Trophoblast cell (in vitro differentiated cells and primary cell): Measurements from ENCODE around the gene ZBTB14.

ENCODE experiments used
- DNase-seq, 2 donors: peaks; one replicate each; pipeline ENCODE4 v3.0.0-alpha.2; 2016
- H2AFZ ChIP-seq: 2 replicates; pipeline ENCODE4 v1.6.1; 2013; ENCODE audit warnings: low read length, moderate library complexity, mild to moderate bottlenecking; ENCODE audit not compliant: insufficient read depth, poor library complexity
- H2AK5ac ChIP-seq: 2 replicates; pipeline ENCODE4 v1.6.1; 2013; ENCODE audit warnings: mild to moderate bottlenecking, low read length
- H2BK120ac ChIP-seq: 2 replicates; pipeline ENCODE4 v1.6.1; 2013; ENCODE audit warnings: low read length, mild to moderate bottlenecking, moderate library complexity; ENCODE audit not compliant: insufficient read depth, poor library complexity
- H2BK12ac ChIP-seq: 2 replicates; pipeline ENCODE4 v1.6.1; 2013; ENCODE audit warnings: mild to moderate bottlenecking, low read length, moderate library complexity
- H2BK5ac ChIP-seq: 2 replicates; pipeline ENCODE4 v1.6.1; 2013; ENCODE audit warnings: low read length, low read depth, moderate library complexity, mild to moderate bottlenecking; ENCODE audit not compliant: poor library complexity
- H3K14ac ChIP-seq: 2 replicates; pipeline ENCODE4 v1.6.1; 2013; ENCODE audit warnings: mild to moderate bottlenecking, low read length
- H3K18ac ChIP-seq: 2 replicates; pipeline ENCODE4 v1.6.1; 2013; ENCODE audit warnings: mild to moderate bottlenecking, low read length
- H3K23ac ChIP-seq: 2 replicates; pipeline ENCODE4 v1.6.1; 2013; ENCODE audit warnings: low read length
- H3K27ac ChIP-seq: 2 replicates; pipeline ENCODE4 v1.5.1; 2013; ENCODE audit warnings: low read depth, mild to moderate bottlenecking, inconsistent platforms, low read length, moderate library complexity
- H3K27me3 ChIP-seq: 2 replicates; pipeline ENCODE4 v1.6.1; 2013; ENCODE audit warnings: inconsistent platforms, mild to moderate bottlenecking, low read length, moderate library complexity; ENCODE audit not compliant: insufficient read depth
- H3K36me3 ChIP-seq, 2 experiments: 1 replicate in 1 of 2; 2 replicates in 1 of 2; pipeline ENCODE4 v1.6.1; 2013; ENCODE audit warnings: low read length in 2 of 2, mild to moderate bottlenecking in 2 of 2, moderate library complexity in 1 of 2; ENCODE audit not compliant: insufficient read depth in 2 of 2, control insufficient read depth in 1 of 2
- H3K4ac ChIP-seq: 2 replicates; pipeline ENCODE4 v1.6.1; 2013; ENCODE audit warnings: low read depth, mild to moderate bottlenecking, low read length, moderate library complexity
- H3K4me1 ChIP-seq, 2 experiments: 1 replicate in 1 of 2; 2 replicates in 1 of 2; pipeline ENCODE4 v1.6.1; 2013; ENCODE audit warnings: low read length in 2 of 2, mild to moderate bottlenecking in 2 of 2, moderate library complexity in 1 of 2; ENCODE audit not compliant: insufficient read depth in 2 of 2, control insufficient read depth in 1 of 2
- H3K4me2 ChIP-seq: 2 replicates; pipeline ENCODE4 v1.6.1; 2013; ENCODE audit warnings: inconsistent platforms, mild to moderate bottlenecking, low read length, moderate library complexity
- H3K4me3 ChIP-seq: 2 replicates; pipeline ENCODE4 v1.5.1; 2013; ENCODE audit warnings: mild to moderate bottlenecking, low read depth, low read length, inconsistent platforms
- H3K79me1 ChIP-seq: one replicate; pipeline ENCODE4 v1.6.1; 2013; ENCODE audit warnings: low read length
- H3K79me2 ChIP-seq: 2 replicates; pipeline ENCODE4 v1.6.1; 2013; ENCODE audit warnings: low read length, mild to moderate bottlenecking; ENCODE audit not compliant: control insufficient read depth, insufficient read depth, poor library complexity
- H3K9ac ChIP-seq: 2 replicates; pipeline ENCODE4 v1.6.1; 2013; ENCODE audit warnings: mild to moderate bottlenecking, low read length
- H3K9me3 ChIP-seq: 2 replicates; pipeline ENCODE4 v1.6.1; 2013; ENCODE audit warnings: low read depth, mild to moderate bottlenecking, control low read depth, inconsistent platforms, low read length; ENCODE audit not compliant: insufficient read depth
- H4K12ac ChIP-seq: 2 replicates; pipeline ENCODE4 v1.6.1; 2013; ENCODE audit warnings: low read depth, mild to moderate bottlenecking, low read length, moderate library complexity
- H4K8ac ChIP-seq: 2 replicates; pipeline ENCODE4 v1.6.1; 2013; ENCODE audit warnings: low read depth, mild to moderate bottlenecking, low read length, moderate library complexity
- H4K91ac ChIP-seq: one replicate; pipeline ENCODE4 v1.6.1; 2013; ENCODE audit warnings: low read depth, mild to moderate bottlenecking, low read length, moderate library complexity
- WGBS: extraction: QIAGEN DNeasy Blood & Tissue Kit; methylation state at CpG from one replicate; pipeline ENCODE4 v1.1.7; 2013; ENCODE audit warnings: missing lambda C conversion rate; ENCODE audit not compliant: insufficient read length, insufficient coverage; ENCODE audit errors: extremely low coverage; 5-methylcytosine and 5-hydroxymethylcytosine counted together

The ZBTB14 gene

DNA sequence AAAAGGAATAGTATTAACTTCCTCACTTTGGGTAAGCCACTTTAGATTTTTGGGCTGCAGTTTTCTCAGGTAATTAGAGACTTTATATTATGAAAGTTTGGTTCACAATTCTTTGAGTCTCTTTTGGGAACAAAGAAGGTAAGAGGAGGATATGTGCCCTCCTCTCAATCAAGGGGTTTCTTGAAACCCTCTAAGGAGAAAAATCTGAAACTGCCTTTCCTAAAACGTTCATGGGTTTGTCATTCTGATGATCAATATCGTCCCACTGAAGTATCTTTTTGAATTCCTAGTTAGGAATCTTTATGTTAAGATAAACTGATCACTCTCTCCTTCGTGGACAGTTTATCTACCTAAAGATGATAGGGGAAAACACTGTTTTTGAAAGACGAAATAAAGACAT is 56.1 kb downstream of the ZBTB14 start:
- peaks cover 4% of the 10 kb centered on the region for H3K79me2 ChIP-seq
- no peak overlapping the region for H4K12ac ChIP-seq
- no peak overlapping the region for H3K18ac ChIP-seq
- H2AFZ ChIP-seq: no peak overlapping the region
- peaks cover 4 to 5% of the 10 kb centered on the region in 2 experiments for H3K4me1 ChIP-seq
- peaks cover 2 to 3% of the 10 kb centered on the region in 2 experiments for H3K36me3 ChIP-seq
- no peak overlapping the region for H3K27ac ChIP-seq
- H3K4me3 ChIP-seq: no peak overlapping the region
- no CpG with 5 or more reads among the region's 4 CpGs for WGBS
- no peak overlapping the region for H2BK12ac ChIP-seq
- H3K79me1 ChIP-seq: peaks cover 8% of the 10 kb centered on the region
- H3K9ac ChIP-seq: no peak overlapping the region
- H3K4me2 ChIP-seq: no peak overlapping the region
- H3K23ac ChIP-seq: no peak overlapping the region
- DNase-seq: no peak
- no peaks in the 10 kb centered on the region for H3K27me3 ChIP-seq
- no peak overlapping the region for H4K91ac ChIP-seq
- no peak overlapping the region for H4K8ac ChIP-seq
- no peak overlapping the region for H3K14ac ChIP-seq
- H3K9me3 ChIP-seq: no peaks in the 10 kb centered on the region
- H2BK5ac ChIP-seq: no peak overlapping the region
- H3K4ac ChIP-seq: no peak overlapping the region
- no peak overlapping the region for H2AK5ac ChIP-seq
- no peak overlapping the region for H2BK120ac ChIP-seq
